NCI-H1105 (cell line): ENCODE measurements around the gene HPS6.
"Not testable (repeated sequence)": the region's sequence is repeated elsewhere in the genome, so short reads cannot be mapped to it uniquely, and the experiment has no call there.

ENCODE experiments used
- DNase-seq: peaks from one replicate; lab custom pipeline; 2025; lab: John Stamatoyannopoulos, UW

The HPS6 gene

GRCh38 chr10:102064868-102065560 is at the start of gene HPS6:
TSS of gene HPS6 (plus strand) at chr10:102065349. CDS start at chr10:102065475, 126 bp downstream.
- peak; percentile 60 for DNase-seq

DNA sequence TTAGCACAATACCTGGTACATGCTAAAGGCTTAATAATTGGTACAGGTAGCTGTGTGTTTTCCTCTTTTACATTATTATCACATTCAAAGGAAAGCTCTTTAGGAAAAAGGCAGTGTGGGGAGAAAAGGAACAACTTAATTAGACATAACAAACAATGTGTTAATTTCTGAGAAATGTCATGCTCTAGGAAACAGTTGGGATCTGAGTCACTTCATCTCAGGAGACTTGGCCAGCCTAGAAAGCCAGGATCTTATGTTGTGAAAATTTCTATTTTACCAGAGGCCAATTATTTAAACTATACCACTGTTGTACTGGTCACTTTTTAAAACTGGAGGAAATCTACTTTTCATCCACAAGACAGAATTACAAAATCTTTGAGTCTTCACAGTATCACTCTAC is 48.7 kb upstream of the HPS6 start:
- no peak for DNase-seq

DNA sequence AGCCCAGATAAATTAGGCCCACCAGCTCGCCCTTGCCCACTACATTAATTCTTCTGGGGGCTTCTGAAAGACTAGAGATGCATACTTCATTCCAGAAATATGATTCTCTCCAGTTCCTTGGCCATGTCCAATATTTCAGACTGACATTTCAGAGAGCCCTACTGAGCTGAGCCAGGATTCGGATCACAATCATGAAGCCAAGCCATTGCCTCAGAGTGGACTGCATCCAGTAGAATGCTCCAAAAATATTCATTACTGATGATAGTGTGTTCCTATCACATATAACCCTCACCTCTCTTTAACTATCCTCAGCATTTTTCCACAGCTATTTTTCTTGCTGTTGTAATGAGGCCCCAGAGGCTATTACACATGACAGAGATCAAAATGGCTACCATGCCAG is 47.9 kb upstream of the HPS6 start:
- DNase-seq, result no peak

GRCh38 chr10:102020938-102021337 is 44.2 kb upstream of the HPS6 start:
- no peak for DNase-seq

GRCh38 chr10:102024799-102025198 is 40.4 kb upstream of the HPS6 start:
- DNase-seq, result no peak

GRCh38 chr10:102027261-102027660 is 37.9 kb upstream of the HPS6 start:
- no peak for DNase-seq

DNA sequence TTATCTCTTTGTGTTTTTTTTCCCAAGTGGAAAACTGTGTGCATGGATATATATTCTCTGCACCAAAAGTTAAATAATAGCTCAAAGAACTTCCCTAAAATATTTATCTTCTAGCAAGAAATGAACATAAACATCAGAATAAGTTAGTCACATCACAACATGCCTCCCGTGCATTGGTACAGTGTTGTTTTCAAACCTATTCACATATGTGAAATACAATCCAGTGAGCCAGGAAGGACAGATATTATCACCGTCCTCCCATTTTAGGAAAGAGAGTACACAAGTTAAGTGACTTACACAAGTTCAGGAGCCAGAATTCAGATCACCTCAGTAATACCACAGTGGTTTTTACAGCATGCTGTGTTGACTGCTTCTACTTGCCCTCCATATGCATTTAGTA is 31.4 kb upstream of the HPS6 start:
- no peak for DNase-seq

DNA sequence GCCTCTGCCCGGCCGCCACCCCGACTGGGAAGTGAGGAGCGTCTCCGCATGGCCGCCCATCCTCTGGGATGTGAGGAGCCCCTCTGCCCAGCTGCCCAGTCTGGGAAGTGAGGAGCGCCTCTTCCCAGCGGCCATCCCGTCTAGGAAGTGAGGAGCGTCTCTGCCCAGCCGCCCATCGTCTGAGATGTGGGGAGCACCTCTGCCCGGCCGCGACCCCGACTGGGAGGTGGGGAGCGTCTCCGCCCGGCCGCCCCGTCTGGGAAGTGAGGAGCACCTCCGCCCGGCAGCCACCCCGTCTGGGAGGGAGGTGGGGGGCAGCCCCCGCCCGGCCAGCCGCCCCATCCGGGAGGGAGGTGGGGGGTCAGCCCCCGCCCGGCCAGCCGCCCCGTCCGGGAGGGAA is 29.3 kb upstream of the HPS6 start:
- not testable (repeated sequence) for DNase-seq

- no peak for DNase-seq
Measured at GRCh38 chr10:102038410-102038809, 26.7 kb upstream of the HPS6 start.

GRCh38 chr10:102040305-102041050 is 24.7 kb upstream of the HPS6 start:
- DNase-seq, result no peak

GRCh38 chr10:102045292-102045691 is 19.9 kb upstream of the HPS6 start:
- DNase-seq, result no peak

DNA sequence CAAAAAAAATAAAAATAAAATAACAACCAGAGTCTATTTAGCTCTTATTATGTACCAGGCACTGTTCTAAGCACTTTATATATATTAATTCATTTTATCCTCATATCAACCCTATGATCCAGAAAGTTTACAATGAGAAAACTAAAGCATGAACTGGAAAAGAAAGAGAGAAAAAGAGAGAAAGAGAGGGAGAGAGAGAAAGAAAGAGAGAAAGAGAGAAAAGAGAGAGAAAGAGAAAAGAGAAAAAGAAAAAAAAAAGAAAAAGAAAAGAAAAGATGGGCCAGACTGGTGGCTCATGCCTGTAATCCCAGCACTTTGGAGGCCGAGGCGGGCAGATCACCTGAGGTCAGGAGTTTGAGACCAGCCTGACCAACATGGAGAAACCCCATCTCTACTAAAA is 19.1 kb upstream of the HPS6 start:
- DNase-seq, result no peak

DNA sequence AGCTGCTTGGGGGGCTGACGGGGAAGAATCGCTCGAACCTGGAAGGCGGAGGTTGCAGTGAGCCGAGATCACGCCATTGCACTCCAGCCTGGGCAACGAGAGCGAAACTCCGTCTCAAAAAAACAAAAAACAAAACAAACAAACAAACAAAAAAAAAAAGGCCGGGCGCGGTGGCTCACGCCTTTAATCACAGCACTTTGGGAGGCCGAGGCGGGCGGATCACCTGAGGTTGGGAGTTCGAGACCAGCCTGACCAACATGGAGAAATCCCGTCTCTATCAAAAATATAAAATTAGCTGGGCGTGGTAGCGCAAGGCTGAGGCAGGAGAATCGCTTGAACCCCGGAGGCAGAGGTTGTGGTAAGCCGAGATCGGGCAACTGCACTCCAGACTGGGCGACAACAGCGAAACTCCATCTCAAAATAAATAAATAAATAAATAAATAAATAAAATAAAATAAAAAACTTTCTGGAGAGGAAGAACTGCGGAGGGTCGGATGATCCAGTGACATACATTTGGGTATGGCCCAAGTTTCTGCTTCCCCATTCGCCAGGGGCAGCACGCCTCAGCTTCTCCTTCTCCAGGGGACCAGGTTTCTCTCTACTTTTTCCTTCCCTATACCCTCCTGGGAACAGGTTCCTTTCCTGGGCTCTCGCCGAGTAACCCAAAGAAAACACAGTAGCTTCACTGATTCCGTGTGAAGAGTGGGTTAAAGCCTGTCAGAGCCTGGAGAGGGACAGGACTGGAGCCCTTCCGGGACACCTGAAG is 10.1 kb upstream of the HPS6 start:
- not testable (repeated sequence) for DNase-seq

GRCh38 chr10:102055647-102056419 is 9.3 kb upstream of the HPS6 start, which contains the start of gene ARMH3:
TSS of gene ARMH3 (minus strand) at chr10:102056173. CDS start at chr10:102040114, 16,059 bp downstream.
- peak; percentile 85 for DNase-seq

DNA sequence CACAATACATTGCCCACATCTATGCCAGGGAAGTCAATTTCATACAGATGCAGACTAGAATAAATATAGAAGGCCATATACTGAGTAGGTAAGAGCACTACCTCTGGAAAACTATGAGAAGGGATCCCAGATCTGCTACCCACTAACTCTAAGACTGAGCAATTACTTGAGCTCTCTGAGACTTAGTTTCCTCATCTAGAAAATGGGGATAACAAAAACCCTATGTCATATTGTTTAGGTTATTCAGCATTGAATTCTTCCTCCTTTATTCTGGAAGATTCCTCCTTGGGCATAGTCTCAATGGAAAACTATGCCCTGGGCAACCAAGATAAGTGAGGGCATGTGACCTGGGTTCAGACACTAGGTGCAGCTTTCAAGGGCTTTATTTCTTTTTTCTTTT is 5.2 kb upstream of the HPS6 start:
- no peak for DNase-seq

DNA sequence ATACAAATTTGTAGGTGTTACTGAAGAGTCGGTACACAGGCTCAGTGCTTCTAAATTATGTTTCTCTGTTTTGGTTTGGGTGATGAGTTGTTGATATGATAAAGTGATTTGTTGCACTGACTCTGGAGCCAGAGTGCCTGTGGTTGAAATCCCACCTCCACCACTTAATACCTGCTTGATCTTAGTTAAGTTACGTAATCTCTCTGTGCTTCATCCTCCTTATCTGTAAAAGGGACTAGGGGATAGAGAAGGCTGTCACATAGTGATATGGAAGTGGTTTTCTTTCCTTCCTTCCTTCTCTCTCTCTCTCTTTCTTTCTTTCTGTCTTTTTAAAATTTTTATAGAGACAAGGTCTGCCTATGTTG is 664 bp upstream of the HPS6 start:
- DNase-seq, result no peak

GRCh38 chr10:102065561-102066398 is 631 bp downstream of the HPS6 start:
- DNase-seq, result no peak

GRCh38 chr10:102066399-102067088 is 1.4 kb downstream of the HPS6 start:
- no peak for DNase-seq

DNA sequence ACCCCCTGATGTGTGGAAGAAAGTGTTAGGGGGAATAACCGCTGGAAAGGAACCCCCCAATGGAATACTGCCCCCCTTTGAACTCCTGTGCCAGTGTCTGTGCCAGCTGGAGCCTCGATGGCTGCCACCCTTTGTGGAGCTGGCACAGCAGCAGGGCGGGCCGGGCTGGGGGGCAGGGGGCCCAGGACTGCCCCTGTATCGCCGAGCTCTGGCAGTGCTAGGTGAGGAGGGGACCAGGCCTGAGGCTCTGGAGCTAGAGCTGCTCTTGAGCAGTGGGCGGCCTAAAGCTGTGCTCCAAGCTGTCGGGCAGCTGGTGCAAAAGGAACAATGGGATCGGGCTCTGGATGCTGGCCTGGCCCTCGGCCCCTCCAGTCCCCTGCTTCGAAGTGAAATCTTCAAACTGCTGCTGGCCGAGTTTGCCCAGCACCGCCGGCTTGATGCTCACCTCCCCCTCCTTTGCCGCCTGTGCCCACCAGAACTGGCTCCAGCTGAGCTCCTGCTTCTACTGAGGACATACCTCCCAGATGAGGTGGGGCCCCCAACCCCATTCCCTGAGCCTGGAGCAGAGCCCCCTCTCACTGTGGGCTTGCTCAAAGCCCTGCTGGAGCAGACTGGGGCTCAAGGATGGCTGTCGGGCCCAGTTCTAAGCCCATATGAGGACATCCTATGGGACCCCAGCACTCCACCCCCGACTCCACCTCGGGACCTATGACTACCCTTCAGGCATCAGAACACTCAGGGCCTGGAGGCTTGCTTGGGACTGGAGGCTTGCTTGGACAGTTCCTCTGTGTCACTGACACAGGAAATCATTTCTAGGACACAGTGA is 2.2 kb downstream of the HPS6 start:
- no peak for DNase-seq

- DNase-seq, result no peak
Measured at GRCh38 chr10:102068216-102068615, 3.1 kb downstream of the HPS6 start.
